ENCODE measurements around the gene IFI27.

- no peak for TF ChIP-seq EZH2phosphoT487 (IDR thresholded peaks at IDR 0.05; ENCODE audit: borderline replicate concordance, low read length)
- TF ChIP-seq CTCF (conservative IDR thresholded peaks at IDR 0.05; ENCODE audit: low read depth, low read length) = no peak
Measured at GRCh38 chr14:94152676-94153075, 42.1 kb downstream of the IFI27 start.

All from PC-3 (cell line).